ENCODE data around the gene UBAC1. TPM values are rescaled to one million over a fixed set of nuclear protein-coding genes. Genes with fewer than 3 reads are reported as not detected.
"Not testable (repeated sequence)": the region's sequence is repeated elsewhere in the genome, so short reads cannot be mapped to it uniquely, and the experiment has no call there.

Gene UBAC1
- total RNA-seq, 4 donors from 2014 or later = 52.9 to 76.3 (median 63.5) TPM

DNA sequence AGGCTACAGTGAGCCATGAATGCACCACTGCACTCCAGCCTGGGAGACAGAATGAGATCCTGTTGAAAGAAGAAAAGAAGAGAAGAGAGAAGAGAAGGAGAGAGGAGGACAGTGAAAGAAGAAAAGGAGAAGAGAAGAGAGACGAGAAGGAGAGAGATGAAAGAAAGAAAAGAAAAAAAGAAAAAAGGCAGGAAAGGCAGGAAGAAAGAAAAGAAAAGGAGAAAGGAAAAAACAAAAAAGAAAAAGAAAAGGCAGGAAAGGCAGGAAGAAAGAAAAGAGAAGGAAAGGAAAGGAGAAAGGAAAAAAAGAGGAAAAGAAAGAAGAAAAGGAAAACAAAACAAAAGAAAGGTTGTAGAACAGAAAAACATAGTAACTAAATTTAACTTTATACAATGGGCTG, 68.1 kb downstream of the UBAC1 start:
- 100% methylated on average over 1 of the region's 1 CpG for WGBS, 2 donors (ENCODE audit: low coverage in 1 of 2)
- H3K27ac ChIP-seq = no peak overlapping the region
- H3K9me3 ChIP-seq = no peaks in the 10 kb centered on the region
- no peaks in the 10 kb centered on the region for H3K36me3 ChIP-seq
- ATAC-seq = no peak
- TF ChIP-seq, protein P1, sequence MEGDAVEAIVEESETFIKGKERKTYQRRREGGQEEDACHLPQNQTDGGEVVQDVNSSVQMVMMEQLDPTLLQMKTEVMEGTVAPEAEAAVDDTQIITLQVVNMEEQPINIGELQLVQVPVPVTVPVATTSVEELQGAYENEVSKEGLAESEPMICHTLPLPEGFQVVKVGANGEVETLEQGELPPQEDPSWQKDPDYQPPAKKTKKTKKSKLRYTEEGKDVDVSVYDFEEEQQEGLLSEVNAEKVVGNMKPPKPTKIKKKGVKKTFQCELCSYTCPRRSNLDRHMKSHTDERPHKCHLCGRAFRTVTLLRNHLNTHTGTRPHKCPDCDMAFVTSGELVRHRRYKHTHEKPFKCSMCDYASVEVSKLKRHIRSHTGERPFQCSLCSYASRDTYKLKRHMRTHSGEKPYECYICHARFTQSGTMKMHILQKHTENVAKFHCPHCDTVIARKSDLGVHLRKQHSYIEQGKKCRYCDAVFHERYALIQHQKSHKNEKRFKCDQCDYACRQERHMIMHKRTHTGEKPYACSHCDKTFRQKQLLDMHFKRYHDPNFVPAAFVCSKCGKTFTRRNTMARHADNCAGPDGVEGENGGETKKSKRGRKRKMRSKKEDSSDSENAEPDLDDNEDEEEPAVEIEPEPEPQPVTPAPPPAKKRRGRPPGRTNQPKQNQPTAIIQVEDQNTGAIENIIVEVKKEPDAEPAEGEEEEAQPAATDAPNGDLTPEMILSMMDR (IDR thresholded peaks at IDR 0.05) = no peak
- TF ChIP-seq POLR2AphosphoS5 (IDR thresholded peaks at IDR 0.05) = no peak
- no peak for TF ChIP-seq POLR2A (IDR thresholded peaks at IDR 0.05)
- no peak for TF ChIP-seq EP300 (IDR thresholded peaks at IDR 0.05)
- H3K4me3 ChIP-seq = no peak overlapping the region
- H3K4me1 ChIP-seq = peaks cover 0 to 56% (median 12%) of the 10 kb centered on the region in 3 donors
- H3K27me3 ChIP-seq = no peaks in the 10 kb centered on the region

DNA sequence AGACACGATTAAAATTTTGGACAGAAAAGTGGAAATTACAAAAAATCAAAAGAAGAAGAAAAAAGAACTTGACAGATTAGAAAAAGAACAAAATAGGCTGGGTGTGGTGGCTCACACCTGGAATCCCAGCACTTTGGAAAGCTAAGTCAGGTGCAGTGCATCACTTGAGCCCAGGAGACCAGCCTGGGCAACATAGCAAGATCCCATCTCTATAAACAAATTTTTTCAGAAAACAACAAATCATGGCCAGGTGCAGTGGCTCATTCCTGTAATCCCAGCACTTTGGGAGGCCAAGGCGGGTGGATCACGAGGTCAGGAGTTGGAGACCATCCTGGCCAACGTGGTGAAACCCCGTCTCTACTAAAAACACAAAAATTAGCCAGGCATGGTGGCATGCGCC, 68.8 kb downstream of the UBAC1 start:
- H3K4me1 ChIP-seq = peaks cover 0 to 64% (median 18%) of the 10 kb centered on the region in 3 donors
- ATAC-seq, H3K27ac ChIP-seq, H3K9me3 ChIP-seq, H3K27me3 ChIP-seq, H3K4me3 ChIP-seq, H3K36me3 ChIP-seq: not testable (repeated sequence)
- 88 to 90% methylated on average over 3 to 6 of the region's 6 CpGs for WGBS, 2 donors (ENCODE audit: low coverage in 1 of 2)

DNA sequence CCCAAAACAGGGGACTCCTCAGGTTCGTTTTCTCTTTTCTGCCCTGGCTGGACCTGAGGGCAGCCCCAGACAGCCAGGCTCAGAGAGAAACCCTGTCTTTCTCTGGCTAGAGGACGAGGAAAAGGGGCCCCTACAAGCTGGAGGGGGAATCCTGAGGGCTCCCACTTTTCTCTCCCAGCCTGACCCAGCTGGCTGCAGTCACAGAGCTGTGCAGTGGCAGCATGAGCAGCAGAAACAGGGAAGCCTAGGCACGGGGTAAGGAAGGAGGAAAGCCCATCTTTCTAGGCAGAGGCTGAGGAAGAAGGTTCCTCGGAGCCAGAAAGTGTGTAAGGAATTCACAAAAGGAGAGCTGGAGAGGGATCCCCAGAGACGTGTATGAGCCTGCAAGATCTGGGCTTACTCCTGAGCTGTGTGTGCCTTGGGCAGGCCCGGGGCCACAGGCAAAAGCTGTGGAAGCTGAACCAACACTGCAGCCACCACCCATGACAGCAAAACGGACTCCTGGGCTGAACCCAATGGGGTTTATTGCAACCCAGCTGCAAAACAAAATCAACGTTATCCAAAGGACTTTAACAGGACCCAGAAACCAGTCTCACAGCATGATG, 70.0 kb downstream of the UBAC1 start:
- TF ChIP-seq EP300 (IDR thresholded peaks at IDR 0.05) (no peak), POLR2AphosphoS5 (IDR thresholded peaks at IDR 0.05) (no peak), POLR2A (IDR thresholded peaks at IDR 0.05) (no peak)
- TF ChIP-seq, protein P1 (IDR thresholded peaks at IDR 0.05) = no peak
- WGBS, 2 donors (ENCODE audit: low coverage in 1 of 2) = 51 to 71% methylated on average over 1 to 3 of the region's 8 CpGs
- Histone ChIP-seq H3K27me3 (no peaks in the 10 kb centered on the region), H3K27ac (no peak overlapping the region), H3K4me3 (no peak overlapping the region), H3K36me3 (no peaks in the 10 kb centered on the region), H3K9me3 (no peaks in the 10 kb centered on the region), H3K4me1 (peaks cover 0 to 76% (median 22%) of the 10 kb centered on the region in 3 donors)
- no peak for ATAC-seq

DNA sequence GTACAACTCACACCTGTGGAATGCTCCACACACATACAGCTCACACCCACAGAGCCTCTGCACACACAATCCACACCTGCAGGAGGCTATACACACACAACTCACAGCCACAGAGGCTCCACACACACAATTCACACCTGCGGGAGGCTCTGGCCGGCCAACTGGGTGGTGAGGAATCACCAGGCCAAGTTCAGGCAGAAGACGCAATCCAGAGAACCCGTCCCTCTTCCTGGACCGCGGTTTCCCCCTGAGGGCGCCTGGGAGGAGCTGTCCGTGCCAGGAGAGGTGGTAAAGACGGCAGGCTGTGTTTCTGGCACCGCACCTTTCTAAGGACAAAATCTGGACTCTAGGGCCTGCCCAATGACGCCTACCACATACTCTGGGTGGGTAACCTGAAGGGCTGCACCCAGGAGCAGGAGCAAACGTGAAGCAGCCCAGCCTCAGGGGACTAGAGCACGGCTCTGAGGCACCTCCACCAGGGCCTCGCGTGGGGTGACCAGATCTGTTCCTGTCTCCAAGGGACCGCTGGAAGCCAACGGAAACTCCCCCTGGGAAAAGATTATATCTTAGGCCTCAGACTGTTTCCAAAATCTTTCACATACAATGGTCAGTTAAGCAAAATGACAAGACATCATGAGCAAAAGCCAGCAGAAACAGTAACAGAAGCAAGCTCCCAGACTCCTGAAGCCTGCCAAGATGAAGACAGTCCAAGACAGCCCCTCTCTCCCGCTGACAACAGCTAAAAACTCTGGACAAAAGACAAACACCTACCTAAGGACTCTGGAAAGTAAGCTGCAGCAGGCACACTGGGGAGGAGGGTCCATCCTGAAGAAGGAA, 70.8 kb downstream of the UBAC1 start:
- Histone ChIP-seq H3K9me3 (no peaks in the 10 kb centered on the region), H3K36me3 (no peaks in the 10 kb centered on the region), H3K27me3 (no peaks in the 10 kb centered on the region), H3K4me3 (no peak overlapping the region), H3K27ac (no peak overlapping the region), H3K4me1 (peaks cover 0 to 83% (median 22%) of the 10 kb centered on the region in 3 donors)
- no peak for TF ChIP-seq POLR2A (IDR thresholded peaks at IDR 0.05)
- no peak for TF ChIP-seq EP300 (IDR thresholded peaks at IDR 0.05)
- no peak for TF ChIP-seq POLR2AphosphoS5 (IDR thresholded peaks at IDR 0.05)
- no peak for ATAC-seq
- 17 to 40% methylated on average over 1 of the region's 18 CpGs for WGBS, 2 donors (ENCODE audit: low coverage in 1 of 2)

DNA sequence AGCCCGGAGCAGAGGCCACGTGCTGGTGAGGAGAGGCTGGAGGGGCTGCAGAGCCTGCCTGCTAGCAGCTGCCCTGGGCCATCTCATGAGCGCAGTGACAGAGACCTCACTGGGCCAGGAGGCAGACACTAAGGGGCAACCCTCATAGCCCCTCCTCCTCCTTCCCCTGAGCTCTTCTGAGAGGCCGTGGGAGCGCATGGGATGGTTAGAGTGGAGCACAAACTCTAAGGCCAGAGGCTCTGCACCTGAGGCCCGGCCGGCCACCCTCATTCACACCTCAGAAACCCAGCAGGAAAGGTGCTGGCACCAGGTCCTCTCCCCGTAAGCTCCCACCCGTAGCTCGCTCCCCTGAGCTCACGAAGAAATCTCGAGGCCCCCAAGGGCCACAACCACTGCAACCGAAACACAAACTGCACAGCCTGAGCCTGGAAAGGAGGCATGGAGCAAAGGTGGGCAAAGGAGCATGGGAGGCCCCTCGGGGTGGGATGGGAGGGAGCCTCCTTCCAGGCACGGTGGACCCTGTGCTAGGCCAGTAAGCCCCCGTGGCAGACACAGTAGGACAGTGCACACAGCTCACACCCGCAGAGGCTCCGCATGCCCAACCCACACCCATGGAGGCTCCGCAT, 71.5 kb downstream of the UBAC1 start:
- Histone ChIP-seq H3K27me3 (no peaks in the 10 kb centered on the region), H3K36me3 (no peaks in the 10 kb centered on the region), H3K4me3 (no peak overlapping the region), H3K27ac (no peak overlapping the region), H3K9me3 (no peaks in the 10 kb centered on the region), H3K4me1 (peaks cover 0 to 90% (median 22%) of the 10 kb centered on the region in 3 donors)
- 50% methylated on average over 1 of the region's 19 CpGs; no CpG with 5 or more reads in 1 of the 2 donors for WGBS, 2 donors (ENCODE audit: low coverage in 1 of 2)
- no peak for ATAC-seq
- no peak for TF ChIP-seq POLR2A (IDR thresholded peaks at IDR 0.05)
- TF ChIP-seq, protein P1 (IDR thresholded peaks at IDR 0.05) = no peak
- TF ChIP-seq POLR2AphosphoS5 (IDR thresholded peaks at IDR 0.05) = no peak
- TF ChIP-seq EP300 (IDR thresholded peaks at IDR 0.05) = no peak
